UCSD-AML1 (cell line): ENCODE measurements around the gene CA10.
A peak's percentile ranks its signal among the peaks of the same experiment; 100 is the strongest.

Experiments
- DNase-seq: peaks from one replicate; lab custom pipeline; 2025; ENCODE audit not compliant: unreplicated experiment; lab: John Stamatoyannopoulos, UW

The CA10 gene

DNA sequence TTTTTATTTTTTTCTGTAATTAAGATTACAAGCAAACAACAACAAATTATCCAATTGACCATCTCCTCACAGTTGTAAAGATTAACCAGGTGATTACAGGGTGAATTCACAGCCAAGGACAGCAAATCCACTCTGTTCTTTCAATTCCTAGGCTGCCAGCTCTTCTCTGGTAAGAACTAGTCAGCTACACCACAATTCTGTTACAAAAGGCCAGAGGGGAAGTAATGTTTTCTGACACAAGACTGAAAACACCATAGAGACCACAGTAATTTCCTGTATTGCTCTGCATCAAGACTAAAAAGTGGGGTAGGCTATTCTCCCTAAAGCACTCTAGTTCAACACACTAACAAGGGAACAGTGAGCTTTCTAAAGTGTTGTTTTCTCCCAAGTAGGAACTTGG lies 10.6 kb downstream of the CA10 start:
- no peak for DNase-seq

DNA sequence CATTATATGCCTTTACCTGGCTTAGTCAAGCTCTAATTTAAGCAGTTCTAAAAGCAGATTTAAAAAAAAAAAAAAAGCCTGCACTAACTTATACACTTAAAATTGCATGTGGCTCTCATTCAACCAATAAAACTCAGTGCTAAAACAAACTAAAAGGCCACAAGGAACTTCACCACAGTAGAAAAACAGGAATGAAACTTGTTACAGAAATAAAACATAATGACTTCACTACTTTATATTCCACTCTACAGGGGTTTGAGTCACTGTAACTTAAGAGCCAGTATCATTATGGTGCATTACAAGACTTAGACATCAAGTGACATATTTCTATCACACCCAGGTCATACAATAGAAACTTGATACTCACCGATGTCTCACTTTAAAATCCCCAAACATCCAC lies 11.1 kb downstream of the CA10 start:
- DNase-seq = no peak

DNA sequence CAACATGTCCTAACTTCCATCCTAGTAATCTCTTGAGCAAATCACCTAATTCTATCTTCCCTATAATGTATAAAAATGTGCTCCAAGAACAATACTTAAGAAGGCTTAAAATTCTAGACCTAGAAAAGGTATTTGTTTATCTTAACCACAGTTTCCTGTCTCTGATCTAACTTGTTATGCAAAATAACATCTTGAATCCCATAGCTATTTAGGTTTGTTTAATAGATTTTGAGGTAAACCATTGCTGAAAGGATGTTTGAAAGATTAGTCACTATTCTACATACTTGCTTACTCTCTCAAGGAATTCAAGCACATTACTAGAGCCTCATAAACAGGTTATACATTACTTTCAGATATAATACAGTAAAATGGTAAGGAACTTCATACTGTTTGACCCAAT lies 13.0 kb downstream of the CA10 start:
- no peak for DNase-seq

DNA sequence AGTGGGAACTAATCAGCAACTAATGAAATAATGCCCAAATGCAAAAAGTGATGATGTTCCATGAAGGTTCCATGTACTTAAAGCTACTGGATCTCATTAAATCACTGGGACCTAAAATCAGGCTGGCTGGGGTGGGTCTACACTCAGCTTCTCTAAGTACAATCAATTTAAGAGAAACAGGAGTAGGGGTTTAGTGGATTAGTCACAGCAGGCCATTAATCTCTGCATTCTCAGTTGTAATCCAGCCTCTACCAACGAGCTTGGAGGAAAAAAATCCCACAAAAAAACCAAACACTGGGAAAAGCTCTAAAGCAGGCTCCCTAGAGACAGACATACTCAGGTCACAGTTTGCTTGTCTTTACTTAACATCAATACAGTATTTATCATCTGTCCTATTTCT lies 15.0 kb downstream of the CA10 start:
- no peak for DNase-seq

DNA sequence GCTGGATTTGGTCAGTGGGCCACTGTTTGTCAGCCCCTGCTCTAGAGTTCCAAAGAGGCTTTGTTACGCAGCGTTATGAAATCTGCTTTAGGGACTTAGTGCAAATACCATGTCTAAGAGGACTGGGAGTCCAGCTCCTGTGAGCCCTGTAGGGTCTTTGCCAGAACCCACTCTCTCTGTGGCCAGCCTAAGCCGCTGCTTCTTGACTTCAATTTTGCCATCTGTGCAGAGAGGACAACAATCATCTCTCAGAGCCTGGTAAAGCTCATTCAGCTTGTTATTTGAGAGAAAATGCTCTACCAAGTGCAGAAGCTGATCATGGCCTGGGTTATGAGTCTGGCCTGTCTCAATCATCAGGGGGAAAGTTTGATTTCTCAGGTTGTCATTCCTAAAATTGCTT lies 17.9 kb downstream of the CA10 start:
- no peak for DNase-seq

DNA sequence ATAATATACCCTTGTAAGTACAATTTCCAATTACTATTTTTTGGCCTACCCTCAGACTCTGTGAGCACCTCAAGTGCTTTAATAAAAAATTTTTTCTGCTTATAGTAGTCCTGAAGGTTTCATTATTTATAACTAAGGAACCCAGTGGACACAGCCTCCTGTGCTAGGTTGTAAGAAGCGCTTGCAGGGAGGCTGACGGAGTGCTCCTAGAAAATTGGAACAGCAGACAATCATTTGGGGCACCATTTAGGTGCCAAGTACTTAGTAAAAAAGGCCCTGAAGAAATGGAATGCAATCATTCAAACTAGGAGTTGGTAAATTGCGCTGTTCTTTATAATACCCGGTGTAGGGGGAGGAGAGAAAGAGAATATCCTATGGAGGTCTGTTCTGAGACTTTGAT lies 19.8 kb downstream of the CA10 start:
- DNase-seq = no peak

DNA sequence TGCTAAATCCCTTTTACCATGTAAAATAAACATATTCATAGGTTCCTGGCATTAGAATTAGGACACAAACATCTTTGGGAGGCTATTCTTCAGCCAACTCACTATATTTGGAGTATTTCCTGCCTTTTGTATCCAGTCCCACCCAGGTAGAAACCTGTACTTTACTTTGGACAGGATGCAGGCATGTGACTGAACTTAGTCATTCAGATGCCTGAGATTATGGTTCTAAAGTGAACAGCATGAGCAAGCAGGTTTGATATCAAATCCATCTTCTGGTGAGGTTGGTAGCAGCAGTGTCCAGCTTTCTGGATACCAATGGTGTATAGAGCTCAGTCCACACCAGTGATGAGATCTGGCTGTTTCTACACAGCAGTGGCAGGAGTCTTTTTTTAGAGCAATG lies 20.2 kb downstream of the CA10 start:
- DNase-seq = no peak

DNA sequence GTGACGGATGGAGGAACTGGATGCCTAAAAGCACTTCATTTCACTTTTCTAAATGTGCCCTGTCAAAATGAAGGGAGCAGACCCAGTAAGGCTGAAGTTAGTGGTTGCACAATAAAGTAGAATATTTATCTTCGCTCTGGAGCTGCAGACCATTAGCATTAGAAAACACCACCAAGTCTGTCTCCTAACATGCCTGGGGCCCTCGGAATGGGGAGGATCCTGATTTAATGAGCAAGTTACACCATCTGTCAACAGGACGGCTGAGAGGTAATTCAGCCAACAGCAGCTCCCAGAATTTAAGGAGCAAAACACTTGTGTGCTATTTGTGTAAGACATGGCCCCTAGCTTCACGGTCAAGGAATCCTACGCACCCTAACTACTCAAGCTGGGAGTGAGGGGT lies 22.3 kb downstream of the CA10 start:
- no peak for DNase-seq

DNA sequence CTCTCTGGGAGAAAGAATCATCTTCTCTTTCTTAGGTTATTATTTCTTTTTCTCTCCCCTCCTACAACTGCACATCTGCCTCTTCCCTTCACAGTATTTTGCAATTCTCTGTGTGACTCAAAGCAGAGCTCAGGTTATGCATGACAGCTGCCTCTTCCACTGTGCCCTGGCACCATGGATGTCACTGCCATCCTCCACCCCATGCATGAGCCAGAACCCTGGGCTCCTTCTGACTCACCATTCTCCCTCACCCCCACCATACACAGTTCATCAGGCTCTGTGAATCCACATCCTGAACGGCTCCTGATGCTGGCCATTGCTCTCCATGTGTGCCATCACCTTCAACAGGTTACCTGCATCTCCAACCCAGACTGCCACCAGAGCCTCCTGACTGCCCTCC lies 23.9 kb downstream of the CA10 start:
- DNase-seq = no peak

DNA sequence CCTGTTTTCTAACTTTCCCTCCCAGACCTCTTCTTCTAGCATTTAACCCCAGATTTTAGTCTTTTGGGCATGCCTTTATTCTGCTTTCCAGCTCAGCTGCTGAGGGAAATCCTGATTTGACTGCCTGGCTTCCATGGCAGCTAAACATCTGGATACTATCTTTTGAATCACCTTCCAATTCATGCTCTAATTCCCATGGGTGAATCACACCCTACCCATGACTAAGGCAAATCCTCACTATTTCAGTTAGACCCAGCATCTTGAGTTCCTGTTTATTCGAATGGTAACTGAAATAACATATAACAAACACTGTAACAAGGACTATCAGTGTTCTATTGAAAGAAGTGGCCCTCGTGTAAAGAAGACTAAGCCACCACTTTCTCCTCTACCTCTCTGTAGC lies 29.8 kb downstream of the CA10 start:
- DNase-seq = no peak

DNA sequence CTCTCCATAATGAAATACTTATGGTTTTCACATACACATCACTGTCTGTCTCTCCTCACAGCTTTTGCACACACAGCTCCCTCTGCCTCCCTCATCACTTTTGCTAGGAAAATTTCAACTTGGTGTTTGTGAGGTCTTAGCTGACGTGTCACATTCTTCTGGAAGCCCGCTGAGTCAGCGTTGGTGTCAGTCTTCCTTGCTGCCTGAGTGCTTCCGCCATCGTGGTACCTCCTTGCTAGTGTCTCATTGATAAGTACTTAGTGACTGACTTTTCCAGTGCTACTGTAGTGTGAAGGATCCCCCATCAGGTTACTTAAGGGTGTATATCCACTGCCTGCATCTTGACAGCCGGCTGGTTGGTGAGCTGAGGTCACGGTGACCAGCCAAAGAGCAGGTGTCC lies 33.5 kb downstream of the CA10 start:
- no peak for DNase-seq

DNA sequence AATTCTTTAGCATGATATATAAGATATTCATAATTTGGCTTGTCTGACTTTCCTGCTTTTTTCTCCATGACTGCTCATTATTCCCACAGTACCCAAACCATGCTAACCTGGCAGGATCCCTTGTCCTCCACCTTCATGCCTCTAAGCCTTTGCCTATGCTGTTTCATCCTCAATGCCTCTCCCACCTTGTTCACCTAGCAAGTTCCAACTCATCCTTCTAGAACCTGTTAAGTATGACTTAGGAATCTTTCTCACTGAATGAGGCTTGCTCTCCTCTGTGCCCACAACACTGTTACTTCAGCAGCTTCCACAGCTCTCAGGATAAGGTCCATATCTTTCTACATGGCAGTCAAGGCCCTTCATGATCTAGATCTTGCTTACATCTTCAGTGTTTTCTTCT lies 34.0 kb downstream of the CA10 start:
- DNase-seq = no peak

DNA sequence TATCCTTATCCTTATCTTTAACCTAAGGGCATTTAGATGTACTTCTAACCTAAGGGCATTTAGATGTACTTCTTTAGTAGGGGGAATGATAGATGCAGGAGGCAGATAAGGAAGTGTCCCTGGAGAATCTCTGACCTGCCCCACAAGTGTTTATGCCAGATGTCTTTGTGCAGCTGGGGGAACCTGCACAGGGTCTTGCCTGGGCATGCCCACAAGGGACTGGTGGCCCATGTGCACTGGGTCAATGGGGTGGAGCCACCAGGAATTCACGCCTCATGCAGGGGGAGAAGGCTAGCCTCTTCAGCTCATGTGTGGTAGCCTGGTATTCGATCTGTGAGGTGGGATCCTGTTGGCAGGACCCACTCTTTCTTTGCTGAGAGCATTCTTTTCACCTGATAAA lies 38.0 kb downstream of the CA10 start:
- no peak for DNase-seq

DNA sequence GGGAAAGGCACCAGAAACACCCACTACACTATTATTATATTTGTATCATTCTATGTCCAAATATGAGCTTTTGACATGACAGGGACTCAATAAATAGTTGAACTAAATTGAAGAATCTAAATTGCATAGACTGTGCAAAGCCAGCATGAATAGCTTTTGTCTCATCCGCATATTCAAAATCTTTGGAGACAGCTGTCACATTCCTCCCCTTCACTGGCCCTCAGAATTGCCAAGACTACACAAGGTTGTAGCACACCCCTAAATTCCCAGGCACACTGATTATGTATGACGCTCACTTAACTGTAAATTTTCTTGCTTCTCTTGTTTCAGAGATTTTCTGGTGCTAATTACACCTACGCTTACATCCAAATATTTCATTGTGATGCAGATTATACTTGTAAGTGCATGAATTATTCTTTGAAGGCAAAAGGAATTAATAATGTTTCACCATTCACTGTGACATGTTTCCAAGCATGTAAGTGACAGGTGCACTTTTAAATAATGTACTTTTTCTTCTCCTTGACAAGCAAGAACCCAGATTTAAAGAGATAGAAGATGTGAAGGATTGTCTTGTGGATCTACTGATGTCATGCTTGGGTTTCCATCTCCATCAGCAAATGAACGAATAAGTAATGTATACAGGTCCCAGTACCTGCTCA lies 47.5 kb downstream of the CA10 start:
- DNase-seq = no peak

DNA sequence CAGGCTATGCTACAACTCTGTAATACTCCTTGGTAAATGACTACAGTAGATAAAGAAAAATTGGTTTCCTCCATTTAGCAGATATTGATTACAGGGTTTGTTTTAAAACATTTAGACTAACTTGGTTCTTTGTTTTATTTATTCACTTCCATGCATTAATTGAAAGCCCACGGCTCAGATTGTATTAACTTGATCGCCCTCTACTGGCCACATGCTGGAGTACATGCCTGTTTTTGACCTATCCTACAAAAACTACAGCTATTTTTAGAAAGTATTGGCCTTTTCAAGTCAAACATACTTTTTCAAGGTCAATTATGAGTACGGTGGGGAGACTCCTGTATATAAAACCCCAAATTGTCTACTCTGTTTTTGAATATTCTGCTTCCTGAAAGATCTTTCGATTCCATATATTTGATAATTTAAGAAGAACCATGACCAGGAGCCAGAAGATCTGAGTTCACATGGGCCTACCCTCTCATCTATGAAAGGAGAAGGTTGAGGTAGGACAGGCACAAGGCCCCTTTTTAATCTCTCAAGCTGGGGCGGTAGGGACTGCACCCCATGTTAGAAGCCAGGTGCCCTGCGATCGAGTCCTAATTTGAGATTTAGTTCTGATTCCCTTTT lies 51.8 kb downstream of the CA10 start:
- DNase-seq = peak; percentile 14

DNA sequence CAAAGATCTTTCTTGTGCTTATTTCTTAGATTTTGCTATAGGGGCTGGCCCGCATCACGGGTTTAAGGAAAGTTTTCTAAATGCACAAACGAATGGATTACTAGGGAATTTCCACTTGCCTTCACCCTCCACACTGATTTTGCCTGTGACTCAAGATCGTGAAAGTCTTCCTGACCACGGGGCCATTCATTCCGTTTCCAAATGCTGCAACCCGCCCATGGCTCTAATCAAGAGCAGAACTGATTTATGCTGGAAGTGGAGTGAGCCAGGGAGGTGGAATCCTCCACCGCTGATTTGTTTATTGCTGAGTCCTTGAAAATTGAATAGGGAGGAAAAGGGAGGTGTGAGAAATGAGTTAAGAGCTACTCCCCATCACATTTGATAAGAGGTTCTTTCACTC lies 52.4 kb downstream of the CA10 start:
- DNase-seq = no peak

DNA sequence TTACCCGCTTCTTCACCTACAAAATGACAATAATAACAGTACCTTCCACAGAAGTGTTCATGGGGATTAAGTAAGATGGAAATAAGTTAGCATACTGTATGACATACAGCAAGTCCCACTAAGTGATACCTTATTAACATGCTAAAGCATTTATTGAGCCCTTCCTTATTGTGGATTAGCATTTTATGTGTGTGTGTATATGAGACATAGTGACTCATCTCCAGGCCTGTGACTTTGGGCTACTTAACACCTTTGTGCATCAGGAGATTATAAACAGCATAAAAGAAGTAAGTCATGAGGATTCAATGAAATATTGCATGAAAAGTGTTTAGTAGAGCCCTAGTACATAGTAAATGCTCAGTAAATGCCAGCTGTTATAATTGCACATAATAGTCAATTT lies 52.9 kb downstream of the CA10 start:
- DNase-seq = no peak

DNA sequence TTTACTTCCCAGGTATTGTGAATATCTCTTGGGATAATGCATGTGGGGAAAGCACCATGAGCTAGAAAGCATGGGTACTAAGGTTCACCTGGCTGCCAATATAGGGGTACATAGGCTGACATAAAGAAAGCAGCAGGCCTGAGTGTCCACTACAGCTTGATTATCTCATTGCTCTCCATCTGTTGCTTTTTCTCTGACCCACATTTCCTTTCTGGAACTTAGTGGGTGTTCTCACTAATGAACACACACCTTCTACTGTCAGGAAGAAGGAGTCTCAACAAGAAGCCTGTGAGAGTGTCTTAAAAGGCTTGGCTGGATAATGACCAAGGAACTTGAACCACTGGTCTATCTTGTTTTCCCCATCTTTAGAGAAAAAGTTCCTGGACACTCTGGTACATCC lies 62.5 kb downstream of the CA10 start:
- DNase-seq = no peak

DNA sequence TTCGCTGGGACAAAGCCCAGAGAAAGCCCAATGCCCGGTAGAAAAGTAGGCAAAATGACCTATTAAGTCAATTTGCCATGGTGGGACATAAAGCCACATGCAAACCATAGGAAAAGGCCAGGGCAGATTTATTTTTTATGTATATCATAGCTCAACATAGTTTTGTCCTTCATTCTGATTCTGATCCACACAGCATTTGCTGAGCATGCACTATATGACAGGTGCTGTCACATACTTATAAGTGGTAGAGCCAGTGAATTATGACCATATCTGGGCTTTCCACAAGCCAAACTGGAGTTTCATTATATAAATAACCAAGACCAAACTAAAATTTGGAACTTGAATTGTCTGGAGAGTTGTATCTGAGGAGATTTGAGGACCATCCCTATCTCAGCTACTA lies 74.3 kb downstream of the CA10 start:
- no peak for DNase-seq

DNA sequence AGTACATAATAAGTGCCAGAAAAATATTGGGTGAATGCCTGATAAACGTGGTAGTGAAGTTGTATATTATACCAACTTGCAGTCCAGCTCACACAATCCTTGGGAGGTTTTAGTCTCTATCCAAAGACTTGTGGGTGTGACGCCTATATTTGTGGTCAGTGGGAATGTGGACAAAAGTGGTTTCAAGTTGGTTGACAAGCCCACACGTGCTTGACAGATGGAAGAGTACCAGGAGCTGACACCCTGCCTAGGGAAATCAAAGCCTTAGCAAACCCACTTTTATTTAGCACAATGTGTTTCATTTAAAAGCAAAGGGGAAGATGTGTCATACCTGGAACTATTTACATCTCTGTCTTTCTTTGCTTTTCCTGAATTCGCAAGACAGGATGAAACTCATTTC lies 79.0 kb downstream of the CA10 start:
- DNase-seq = no peak

DNA sequence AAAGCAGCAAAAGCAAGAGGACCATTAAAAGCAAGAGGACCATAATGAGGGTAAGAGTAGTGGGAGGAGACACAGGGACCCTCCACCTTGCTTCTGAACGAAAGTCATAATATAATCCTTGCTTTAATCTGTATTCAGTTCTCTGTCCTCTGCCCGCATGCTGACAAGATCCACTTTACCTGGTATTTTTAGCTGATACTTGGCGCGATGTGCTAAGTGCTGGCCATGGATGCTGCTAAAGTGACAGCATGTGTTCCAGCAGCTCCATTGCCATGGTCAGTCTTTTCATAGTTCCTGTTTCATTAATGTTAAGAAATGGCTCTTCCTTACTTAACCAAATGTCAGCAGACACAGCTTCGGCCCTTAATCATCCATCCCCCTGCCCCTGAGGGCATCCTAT lies 86.8 kb downstream of the CA10 start:
- DNase-seq = no peak

DNA sequence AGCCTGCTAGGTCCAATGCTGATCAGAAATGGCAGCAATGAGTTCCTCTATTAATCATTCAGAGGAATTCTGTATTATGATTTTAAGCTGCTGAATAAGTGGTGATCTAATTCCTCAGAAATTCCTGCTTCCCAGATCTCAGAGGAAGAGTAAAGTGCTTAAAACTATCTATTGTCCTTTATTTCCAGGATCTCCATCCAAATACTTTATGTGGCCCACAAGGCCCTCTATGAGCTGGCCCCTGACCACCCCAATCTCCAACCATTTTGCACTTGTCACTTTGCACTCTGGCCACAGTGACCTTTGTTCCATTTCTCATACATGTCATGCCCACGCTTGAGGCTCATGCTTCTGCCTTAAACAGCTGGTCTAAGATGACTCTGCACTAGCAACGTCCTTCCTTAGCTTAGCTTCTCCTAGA lies 93.7 kb downstream of the CA10 start:
- DNase-seq = no peak

DNA sequence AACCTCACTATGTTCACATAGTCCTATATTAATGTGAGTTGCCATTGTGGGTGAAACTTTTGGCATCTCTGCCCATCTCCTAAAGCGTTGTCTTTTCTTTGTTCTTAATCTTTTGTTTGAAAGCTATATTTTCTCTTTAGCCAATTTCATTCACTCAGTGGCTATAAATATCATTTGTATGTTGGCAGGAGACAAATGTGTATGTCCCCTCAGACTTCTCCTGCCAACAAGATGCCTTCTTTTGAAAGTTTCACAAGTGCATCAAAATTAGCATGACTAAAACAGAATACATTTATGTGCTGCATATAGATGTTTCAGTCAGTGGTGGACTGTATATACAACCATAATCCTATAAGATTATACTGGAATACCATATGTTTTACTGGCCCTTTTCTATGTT lies 109.0 kb downstream of the CA10 start:
- no peak for DNase-seq
